ENCODE data around the gene ZNF239.
"Not testable (repeated sequence)": the region's sequence is repeated elsewhere in the genome, so short reads cannot be mapped to it uniquely, and the experiment has no call there.

The ZNF239 gene

DNA sequence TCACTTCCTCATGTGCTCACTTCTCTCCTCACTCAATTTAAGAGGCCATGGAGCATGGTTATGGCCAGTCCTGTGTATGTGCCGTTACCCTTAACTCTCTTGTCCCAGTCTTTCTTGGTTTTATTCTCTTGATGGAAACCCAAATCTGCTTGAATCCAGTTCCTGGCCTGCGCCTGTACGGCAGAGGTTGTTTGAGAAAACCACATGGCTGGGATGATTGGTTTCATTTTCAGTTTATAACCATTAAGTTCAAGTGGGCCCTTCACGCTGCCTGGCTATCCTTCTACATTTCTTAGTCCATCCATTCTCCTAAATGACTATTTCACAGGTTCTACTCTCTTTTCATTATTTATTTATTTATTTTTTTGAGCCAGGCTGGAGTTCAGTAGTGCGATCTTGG is 1.6 kb upstream of the ZNF239 start:
- DNase-seq = no peak

DNA sequence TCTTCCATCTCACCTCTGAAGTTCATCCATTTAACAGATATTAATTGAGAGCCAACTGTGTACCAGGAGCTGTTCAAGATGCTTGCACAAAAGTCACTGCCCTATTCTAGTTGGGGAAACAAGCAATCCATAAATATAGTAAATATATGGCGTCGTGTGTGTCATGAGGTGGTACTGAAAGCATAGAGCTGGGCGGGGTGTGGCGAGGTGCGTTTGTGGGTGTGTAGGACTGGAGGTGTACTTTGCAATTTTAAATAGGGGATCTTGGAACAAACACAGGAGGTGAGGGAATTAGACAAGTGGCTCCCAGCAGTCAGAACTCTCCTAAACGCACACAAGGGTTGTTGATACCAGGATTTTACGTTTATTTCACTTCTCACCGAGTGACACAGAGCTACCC is 490 bp upstream of the ZNF239 start:
- no peak for DNase-seq

DNA sequence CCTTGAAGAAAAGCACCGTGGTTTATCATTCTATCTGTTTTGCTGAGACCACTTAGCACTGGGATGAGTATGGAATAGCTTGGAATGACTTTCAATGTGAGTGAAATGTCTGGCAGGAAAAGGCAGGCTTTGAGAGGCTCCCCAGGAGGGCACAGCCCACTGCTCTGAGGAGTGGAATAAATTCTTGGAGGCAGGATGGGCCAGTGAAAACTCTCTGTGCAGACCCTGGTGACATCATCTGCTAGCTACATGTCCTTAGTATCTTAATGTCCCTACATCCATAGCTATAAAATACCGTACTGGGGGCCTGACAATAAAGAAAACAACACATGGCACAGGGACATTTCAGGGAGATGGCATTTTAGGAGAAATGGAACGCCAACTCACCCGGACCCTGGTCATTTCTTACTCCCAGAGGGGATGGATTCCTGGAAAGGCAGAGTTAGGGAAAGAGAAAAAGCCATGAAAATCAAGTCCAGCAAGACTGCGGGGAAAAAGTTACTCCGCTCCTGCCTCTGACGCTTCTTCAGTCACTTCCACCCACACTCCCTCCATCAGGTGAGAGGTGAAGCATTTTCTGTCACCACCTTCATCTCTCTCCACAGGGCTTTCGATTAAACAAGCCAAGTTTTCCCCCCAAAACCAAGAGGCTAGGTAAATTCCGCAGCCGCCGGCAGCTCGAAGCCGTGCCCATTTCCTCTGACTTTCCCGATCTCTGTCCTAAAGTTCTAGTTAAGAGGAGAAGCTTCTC is 991 bp downstream of the ZNF239 start:
- no peak for DNase-seq

DNA sequence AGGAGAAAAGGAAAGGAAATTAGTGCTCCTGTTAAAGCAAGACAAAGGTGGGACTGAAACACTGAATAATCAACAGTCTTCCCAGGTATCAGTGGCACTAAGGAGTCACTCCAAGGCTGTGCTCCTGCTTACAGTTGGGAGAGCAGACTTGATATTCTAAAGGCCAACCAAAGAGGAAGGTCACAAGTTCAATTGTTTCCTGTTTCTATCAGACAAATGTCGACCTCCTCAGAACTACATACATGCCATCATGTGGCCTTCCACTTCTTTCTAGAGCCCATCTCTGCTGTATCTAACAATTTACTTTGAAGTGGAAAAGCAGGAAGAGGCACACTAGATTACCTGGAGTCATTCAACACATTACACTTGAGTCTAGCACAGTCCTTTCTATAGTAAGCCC is 3.4 kb downstream of the ZNF239 start:
- no peak for DNase-seq

DNA sequence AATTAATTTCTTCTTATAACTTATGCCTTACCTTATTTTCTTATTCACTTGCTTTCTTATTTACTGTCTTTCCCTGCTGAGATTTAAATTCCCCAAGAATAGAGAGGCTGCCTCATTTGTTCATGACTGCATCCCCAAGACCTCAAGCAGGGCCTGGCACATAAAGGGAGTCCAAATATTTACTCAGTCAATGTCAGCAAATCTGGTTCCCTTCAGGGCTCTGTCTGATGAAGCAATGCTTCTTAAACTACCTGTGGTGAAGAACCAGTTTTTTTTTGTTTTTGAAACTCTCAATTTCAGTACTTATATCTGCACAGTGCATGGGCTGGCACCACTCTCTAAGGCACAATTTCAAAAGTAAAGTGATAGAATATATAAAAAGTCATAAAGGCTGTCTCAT is 4.7 kb downstream of the ZNF239 start:
- no peak for DNase-seq

DNA sequence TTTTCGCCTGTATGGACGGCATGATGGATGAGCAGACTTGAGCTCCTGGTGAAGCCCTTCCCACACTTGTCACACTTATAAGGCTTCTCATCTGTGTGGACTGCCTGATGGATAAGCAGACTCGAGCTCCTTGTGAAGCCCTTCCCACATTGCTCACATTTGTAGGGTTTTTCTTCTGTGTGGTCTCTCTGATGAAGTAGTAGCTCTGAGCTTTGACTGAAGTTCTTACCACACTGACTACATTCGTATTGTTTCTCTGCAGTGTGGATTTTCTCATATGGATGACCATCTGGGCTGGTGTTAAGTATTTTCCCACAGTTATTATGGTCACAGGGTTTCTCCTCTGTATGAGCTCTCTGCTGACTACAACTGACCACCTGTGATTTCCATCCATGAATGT is 17.2 kb downstream of the ZNF239 start:
- no peak for DNase-seq

DNA sequence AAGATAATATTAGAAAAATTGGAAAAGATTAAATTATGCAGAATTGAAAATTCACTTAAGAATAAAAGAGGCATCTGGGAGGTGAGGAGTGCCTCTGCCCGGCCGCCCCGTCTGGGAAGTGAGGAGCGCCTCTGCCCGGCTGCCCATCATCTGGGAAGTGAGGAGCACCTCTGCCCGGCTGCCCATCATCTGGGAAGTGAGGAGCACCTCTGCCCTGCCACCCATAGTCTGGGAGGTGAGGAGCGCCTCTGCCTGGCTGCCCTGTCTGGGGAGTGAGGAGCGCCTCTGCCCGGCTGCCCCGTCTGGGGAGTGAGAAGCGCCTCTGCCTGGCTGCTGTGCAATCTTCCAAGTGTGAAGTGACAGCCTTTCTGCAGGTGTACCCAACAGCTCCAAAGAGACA is 30.7 kb downstream of the ZNF239 start:
- not testable (repeated sequence) for DNase-seq

DNA sequence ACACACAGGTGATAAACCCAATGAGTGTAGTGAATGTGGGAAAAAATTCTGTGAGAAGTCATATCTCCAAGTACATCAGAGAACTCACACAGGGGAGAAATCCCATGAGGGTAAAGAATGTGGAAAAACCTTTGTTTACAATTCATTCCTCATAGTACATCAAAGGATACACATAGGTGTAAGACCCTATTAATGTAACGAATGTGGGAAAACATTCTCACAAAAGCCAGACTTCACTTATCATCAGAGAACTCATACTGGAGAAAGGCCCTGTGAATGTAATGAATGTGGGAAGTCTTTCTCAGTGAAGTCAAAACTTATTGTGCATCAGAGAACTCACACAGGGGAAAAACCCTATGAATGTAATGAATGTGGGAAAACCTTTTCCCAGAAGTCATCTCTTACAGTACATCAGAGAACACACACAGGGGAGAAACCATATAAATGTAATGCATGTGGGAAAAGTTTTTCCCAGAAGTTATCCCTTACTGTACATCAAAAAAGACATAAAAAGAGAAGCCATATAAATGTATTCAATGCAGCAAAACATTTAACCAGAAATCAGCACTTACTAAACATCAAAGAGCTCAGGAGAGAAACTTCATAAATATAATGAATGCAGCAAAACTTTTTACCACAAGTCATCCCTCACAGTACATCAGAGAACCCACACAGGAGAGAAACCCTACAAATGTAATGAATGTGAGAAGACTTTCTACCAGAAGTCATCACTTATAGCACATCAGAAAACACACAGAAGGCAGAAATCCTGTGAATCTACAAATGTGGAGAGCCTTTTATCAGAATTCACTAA is 49.8 kb downstream of the ZNF239 start:
- no peak for DNase-seq
